Cardiac muscle cell (in vitro differentiated cells and primary cell): ENCODE data around the gene COTL1. TPM values are rescaled to one million over a fixed set of nuclear protein-coding genes. Genes with fewer than 3 reads are reported as not detected.
"Not testable (repeated sequence)": the region's sequence is repeated elsewhere in the genome, so short reads cannot be mapped to it uniquely, and the experiment has no call there.

Experiments used
- DNase-seq, 2 donors: peaks; one replicate each; pipeline versions ENCODE4 v3.0.0 to v3.0.0-alpha.2; 2010 to 2017; ENCODE audit warnings: low read depth in 1 of 2, low spot score in 1 of 2
- H3K27ac ChIP-seq: fragments of 200-600 bp; sonication (generic); 2 replicates; pipeline ENCODE4 v1.5.1; 2016
- H3K27me3 ChIP-seq: fragments of 200-600 bp; sonication (generic); 2 replicates; pipeline ENCODE4 v1.6.0; 2016; ENCODE audit warnings: control low read depth
- H3K36me3 ChIP-seq: fragments of 200-600 bp; sonication (generic); 2 replicates; pipeline ENCODE4 v1.5.1; 2016; ENCODE audit warnings: control low read depth
- H3K4me1 ChIP-seq: fragments of 200-600 bp; sonication (generic); 2 replicates; pipeline ENCODE4 v1.8.1; 2017; ENCODE audit warnings: low read depth, mild to moderate bottlenecking, mixed run types
- H3K4me3 ChIP-seq: fragments of 200-600 bp; sonication (generic); 2 replicates; pipeline ENCODE4 v1.5.1; 2016; ENCODE audit warnings: mild to moderate bottlenecking
- H3K9me3 ChIP-seq: fragments of 200-600 bp; sonication (generic); 2 replicates; pipeline ENCODE4 v1.5.1; 2017; ENCODE audit warnings: low read depth, mild to moderate bottlenecking, control low read depth
- CTCF ChIP-seq: IDR thresholded peaks from 2 replicates; pipeline ENCODE4 v1.5.1; 2012; ENCODE audit warnings: low read depth, mild to moderate bottlenecking, low read length
- polyA plus RNA-seq: library from polyadenylated mRNA; unstranded; fragments of >200 nt; fragmentation: Nextera tagmentation; extraction: Ambion mirVana; gene quantifications from 2 replicates; pipeline ENCODE4 v1.2.1, GENCODE V29; 2016
- total RNA-seq: library from RNA; depleted of rRNA; stranded (reverse); fragments of >200 nt; gene quantifications from 2 replicates; pipeline ENCODE4 v1.2.3, GENCODE V29; 2016

COTL1 gene
- total and polyA plus RNA-seq, 2 experiments from 2014 or later: 32.3 to 70.2 TPM

GRCh38 chr16:84529607-84530006 is 88.3 kb downstream of the COTL1 start:
- Histone ChIP-seq H3K9me3 (no peaks in the 10 kb centered on the region), H3K4me3 (no peak overlapping the region), H3K36me3 (no peaks in the 10 kb centered on the region), H3K27me3 (no peaks in the 10 kb centered on the region), H3K4me1 (no peaks in the 10 kb centered on the region), H3K27ac (no peak overlapping the region)
- TF ChIP-seq CTCF: no peak
- DNase-seq: no peak

DNA sequence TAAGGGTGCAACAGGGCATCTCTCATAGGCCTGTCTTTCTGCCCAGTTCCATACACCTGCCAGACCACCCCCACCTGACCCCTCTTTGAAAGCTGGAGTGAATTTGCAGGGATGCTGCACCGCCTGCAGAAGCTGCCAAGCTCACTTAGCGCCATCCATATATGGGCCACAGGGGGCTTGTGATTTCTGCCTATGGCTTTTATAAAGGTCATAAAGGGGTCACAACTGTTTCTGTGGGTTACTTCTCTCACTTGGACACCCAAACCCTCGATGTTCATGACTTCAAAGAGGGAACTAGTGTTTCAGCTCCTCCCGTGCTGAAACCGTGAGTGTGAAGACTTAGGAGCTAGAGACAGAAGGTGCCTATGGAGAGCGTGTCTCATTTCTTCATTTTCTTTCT is 89.6 kb downstream of the COTL1 start:
- H3K4me1 ChIP-seq: no peaks in the 10 kb centered on the region
- no peak overlapping the region for H3K4me3 ChIP-seq
- H3K27ac ChIP-seq: no peak overlapping the region
- H3K9me3 ChIP-seq: no peaks in the 10 kb centered on the region
- no peak for DNase-seq
- H3K27me3 ChIP-seq: no peaks in the 10 kb centered on the region
- TF ChIP-seq CTCF: no peak
- H3K36me3 ChIP-seq: no peaks in the 10 kb centered on the region

DNA sequence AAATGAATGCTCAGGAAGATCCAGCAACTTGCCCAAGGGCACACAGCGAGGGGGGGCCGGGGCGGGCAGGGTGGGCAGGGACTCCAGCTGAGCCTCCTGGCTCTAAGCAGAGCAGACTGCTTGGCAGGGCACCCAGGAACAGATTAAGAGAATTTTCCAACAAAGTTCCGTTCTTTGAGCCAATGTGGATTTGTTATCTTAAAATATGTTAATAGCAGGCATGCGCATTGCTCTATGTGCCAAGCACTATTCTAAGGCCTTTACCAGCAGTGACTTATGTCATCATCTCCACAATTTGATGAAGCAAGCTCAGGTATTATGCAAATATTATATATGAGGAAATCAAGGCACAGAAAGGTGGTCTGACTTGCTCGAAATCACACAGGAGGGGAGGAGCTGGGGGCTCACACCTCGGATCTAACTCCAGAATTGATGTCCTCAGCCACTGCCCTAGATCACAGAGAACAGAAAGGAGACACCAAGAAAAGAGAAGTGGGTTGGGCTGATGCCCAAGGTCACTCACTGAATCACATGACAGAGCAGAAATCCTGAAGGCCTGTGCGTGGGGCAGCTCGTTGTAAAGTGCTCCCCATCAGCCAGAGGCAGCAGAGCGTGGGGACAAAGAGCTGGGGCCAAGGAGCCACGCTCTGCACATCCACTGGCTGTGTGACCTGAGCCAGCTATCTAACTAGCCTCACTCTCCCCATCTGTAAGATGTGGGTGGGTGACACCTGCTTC is 90.2 kb downstream of the COTL1 start:
- no peak for TF ChIP-seq CTCF
- no peak overlapping the region for H3K27ac ChIP-seq

GRCh38 chr16:84526794-84527531 is 90.9 kb downstream of the COTL1 start:
- Histone ChIP-seq H3K27me3 (no peaks in the 10 kb centered on the region), H3K36me3 (no peaks in the 10 kb centered on the region), H3K27ac (no peak overlapping the region), H3K9me3 (no peaks in the 10 kb centered on the region), H3K4me3 (no peak overlapping the region), H3K4me1 (no peaks in the 10 kb centered on the region)
- peak in 1 of 2 donors; percentile 55 for DNase-seq
- no peak for TF ChIP-seq CTCF

More for the DNA sequence above, 90.2 kb downstream of the COTL1 start:
- Histone ChIP-seq H3K36me3 (no peaks in the 10 kb centered on the region), H3K27me3 (no peaks in the 10 kb centered on the region), H3K4me1 (no peaks in the 10 kb centered on the region), H3K4me3 (no peak overlapping the region), H3K9me3 (no peaks in the 10 kb centered on the region)
- peak in 1 of 2 donors; percentile 29 for DNase-seq

GRCh38 chr16:84524941-84525581 is 92.8 kb downstream of the COTL1 start:
- not testable (repeated sequence) for H3K9me3 ChIP-seq, DNase-seq, H3K4me3 ChIP-seq, H3K27me3 ChIP-seq, H3K4me1 ChIP-seq, H3K27ac ChIP-seq, H3K36me3 ChIP-seq
